Activated CD4-positive, alpha-beta T cell treated with anti-CD3 and anti-CD28 coated beads, Interleukin-2, Interleukin-4, amounts not matched to agents 100 ng/mL and 50 ng/mL, durations not matched to agents 16 hours and 8 hours (primary cell): ENCODE measurements around the gene CHRM4.
A peak's percentile ranks its signal among the peaks of the same experiment; 100 is the strongest.

Experiments
- DNase-seq: peaks from one replicate; pipeline ENCODE4 v3.0.0-alpha.2; 2020; ENCODE audit warnings: low spot score

The CHRM4 gene

GRCh38 chr11:46402957-46403902 lies 11.7 kb upstream of the CHRM4 start:
- DNase-seq: no peak

GRCh38 chr11:46397526-46397925 lies 6.0 kb upstream of the CHRM4 start:
- DNase-seq: no peak

GRCh38 chr11:46393759-46394158 lies 2.2 kb upstream of the CHRM4 start:
- no peak for DNase-seq

- no peak for DNase-seq
Observed at GRCh38 chr11:46393231-46393616, 1.6 kb upstream of the CHRM4 start.

- DNase-seq: peak; percentile 66
Observed at GRCh38 chr11:46392421-46393230, 1.1 kb upstream of the CHRM4 start.

- DNase-seq: no peak
Observed at GRCh38 chr11:46391186-46391577, 394 bp downstream of the CHRM4 start.

GRCh38 chr11:46390331-46391171 lies 1.0 kb downstream of the CHRM4 start:
- no peak for DNase-seq

GRCh38 chr11:46389450-46390330 lies 1.9 kb downstream of the CHRM4 start:
- peak; percentile 63 for DNase-seq

GRCh38 chr11:46388619-46389449 lies 2.7 kb downstream of the CHRM4 start:
- no peak for DNase-seq

- no peak for DNase-seq
Observed at GRCh38 chr11:46387919-46388618, 3.5 kb downstream of the CHRM4 start.

- no peak for DNase-seq
Observed at GRCh38 chr11:46387456-46387855, 4.1 kb downstream of the CHRM4 start.

GRCh38 chr11:46386674-46387073 lies 4.9 kb downstream of the CHRM4 start:
- no peak for DNase-seq

GRCh38 chr11:46386005-46386578 lies 5.5 kb downstream of the CHRM4 start:
- DNase-seq: no peak

GRCh38 chr11:46385169-46386004 lies 6.2 kb downstream of the CHRM4 start:
- no peak for DNase-seq

- no peak for DNase-seq
Observed at GRCh38 chr11:46383974-46384701, 7.4 kb downstream of the CHRM4 start.

- no peak for DNase-seq
Observed at GRCh38 chr11:46383404-46383758, 8.2 kb downstream of the CHRM4 start.

GRCh38 chr11:46382646-46383403 lies 8.8 kb downstream of the CHRM4 start:
- no peak for DNase-seq
